ENCODE data around the gene FBN1.
A peak's percentile ranks its signal among the peaks of the same experiment; 100 is the strongest.

The FBN1 gene

GRCh38 chr15:48592933-48593332, 52.6 kb downstream of the FBN1 start:
- H3K4me3 ChIP-seq (ENCODE audit: low read length): no peak overlapping the region
- DNase-seq (ENCODE audit: low read depth, low spot score): no peak

DNA sequence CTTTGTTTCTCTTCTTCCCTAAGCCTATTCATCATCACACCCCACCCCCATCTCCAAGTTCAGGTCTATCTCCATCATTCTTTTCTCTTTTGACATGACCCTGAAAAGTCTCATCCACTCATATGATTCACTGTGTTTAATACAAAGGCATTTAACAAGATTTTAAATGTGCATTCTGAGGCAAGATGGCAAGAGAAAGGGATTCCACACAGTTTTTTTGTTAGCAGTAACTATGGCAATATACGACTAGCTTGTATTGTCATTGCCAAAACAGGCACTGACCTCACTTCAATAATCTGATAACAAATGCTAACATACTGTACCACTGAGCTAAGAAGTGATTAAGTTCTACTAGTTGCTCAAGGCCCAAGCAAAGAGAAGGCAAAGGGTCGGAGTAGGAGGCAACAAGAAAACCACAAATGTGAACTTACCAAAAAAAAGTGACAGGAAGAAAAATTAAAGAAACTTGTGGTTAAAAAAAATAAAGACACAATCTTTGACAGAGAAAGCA, 53.2 kb downstream of the FBN1 start:
- H3K4me3 ChIP-seq (ENCODE audit: low read length): no peak overlapping the region
- peak; percentile 63 for DNase-seq (ENCODE audit: low read depth, low spot score)

DNA sequence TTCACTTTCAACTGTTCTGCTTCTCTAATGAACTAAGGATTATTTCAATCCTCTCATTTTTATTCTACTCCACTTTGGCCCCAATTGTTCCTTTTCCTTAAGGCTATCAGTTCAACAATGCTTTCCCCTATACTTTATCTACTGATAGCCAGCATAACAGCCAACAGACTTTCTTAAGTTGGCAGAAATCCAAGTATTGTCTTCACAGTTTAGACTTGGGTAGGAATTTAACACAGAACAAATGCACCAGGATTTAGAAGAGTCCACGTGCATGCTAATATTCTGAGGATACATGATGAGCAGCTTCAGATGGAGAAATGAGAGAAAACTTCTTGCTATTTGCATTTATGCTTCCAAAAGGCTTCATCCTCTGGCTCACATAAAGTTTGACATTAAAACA, 54.8 kb downstream of the FBN1 start:
- no peak for DNase-seq (ENCODE audit: low read depth, low spot score)
- H3K4me3 ChIP-seq (ENCODE audit: low read length): no peak overlapping the region

DNA sequence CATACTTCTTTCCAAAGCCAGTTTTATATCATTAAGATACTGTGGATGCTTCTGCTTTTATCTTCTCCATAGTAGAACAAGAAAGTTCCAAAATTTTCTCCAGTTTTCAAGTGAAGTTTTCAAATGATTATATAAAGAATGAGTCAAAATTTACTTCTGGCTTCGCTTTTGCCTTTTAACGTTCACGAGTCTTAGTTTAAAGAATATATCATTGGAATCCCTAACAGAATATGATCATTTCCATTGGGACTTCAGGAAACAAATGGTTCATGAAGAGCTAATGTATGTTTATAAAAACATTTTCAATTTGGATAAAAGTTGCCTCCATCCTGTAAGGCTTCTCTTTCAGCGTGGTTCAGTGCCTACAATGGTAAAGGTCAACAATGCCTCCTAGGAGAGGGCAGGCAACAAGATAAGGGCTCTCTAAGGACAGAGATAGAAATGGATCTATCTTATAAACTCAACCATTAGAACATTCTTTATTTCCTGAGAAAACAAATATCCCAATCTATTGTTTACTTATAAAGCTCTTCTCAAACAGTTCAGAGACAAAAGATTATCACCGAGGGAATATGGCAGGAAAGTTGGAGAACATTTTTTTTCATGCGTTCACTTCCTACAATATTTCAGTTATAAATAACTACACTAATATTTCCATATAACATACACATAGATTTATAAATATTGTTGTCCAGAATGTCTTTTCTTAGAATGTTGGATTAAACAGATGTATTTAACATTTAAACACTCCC, 60.5 kb downstream of the FBN1 start:
- H3K4me3 ChIP-seq (ENCODE audit: low read length): no peak overlapping the region
- DNase-seq (ENCODE audit: low read depth, low spot score): no peak

DNA sequence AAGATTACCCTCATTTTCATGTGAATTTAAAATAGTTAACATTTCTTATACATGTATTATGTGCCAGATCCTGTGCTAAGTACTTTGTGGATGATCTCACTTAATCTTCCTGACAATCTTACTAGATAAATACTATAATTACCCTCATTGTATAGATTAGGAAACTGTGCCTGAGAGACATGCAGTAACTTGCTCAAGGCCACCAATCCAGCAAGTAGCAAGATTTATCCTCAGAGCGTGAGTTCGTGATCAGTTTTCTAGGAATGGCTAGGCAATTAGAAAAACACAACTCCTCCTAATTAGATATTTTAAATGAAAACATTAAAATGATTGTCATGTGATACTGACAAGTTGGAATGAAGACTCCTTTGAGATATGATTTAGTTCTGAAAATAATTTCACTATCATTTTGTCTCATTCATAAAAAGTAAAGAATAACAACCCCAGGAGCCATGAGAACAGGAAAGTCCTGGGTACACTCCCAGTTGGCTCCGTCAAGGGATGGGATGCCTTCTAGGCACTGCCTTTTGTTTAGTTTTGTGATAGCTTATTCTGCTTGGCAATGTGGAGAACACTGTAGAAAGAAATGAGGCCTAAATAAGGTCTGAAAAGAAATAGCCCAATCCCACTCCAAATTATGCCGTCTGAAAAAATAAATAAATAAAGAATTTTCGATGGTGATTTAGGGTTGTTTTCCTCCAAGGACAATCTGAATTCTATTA, 61.3 kb downstream of the FBN1 start:
- H3K4me3 ChIP-seq (ENCODE audit: low read length): no peak overlapping the region
- DNase-seq (ENCODE audit: low read depth, low spot score): no peak

DNA sequence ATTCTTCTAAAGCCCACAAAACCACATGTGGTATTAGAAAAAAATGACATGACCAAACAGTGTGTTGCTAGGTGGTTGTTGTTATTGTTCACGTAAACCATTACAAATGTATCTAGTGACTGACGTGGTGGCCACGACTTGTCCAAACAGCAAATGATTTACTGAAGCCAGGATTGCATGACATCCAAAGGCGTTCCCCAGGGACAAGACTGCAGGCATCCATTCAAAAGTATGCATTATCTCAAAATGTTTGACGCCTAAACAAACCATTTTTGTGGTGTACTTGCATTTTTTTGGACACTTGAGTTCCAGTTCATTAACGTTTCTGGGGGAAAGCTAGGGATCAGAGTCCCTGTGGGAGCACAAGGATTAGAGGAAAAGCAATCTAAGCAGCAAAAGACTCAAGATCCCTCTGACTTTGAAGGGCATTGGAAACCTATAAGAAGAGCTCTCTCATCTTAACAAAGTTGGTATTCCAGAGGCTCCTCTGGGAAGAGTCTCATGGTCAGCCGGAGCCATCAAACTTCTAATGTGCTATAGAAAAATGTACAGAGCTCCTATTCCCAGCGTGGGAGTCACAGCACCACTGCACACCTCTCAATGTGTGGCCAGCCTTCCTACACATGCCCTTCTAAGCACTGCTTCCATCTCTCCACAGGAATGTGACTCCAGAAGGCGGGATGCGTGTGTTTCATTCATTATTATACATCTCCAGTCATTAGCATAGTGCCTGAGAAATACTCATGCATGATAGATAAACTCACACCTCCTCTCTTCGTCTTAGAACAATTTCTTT, 62.9 kb downstream of the FBN1 start:
- H3K4me3 ChIP-seq (ENCODE audit: low read length): no peak overlapping the region
- DNase-seq (ENCODE audit: low read depth, low spot score): no peak

DNA sequence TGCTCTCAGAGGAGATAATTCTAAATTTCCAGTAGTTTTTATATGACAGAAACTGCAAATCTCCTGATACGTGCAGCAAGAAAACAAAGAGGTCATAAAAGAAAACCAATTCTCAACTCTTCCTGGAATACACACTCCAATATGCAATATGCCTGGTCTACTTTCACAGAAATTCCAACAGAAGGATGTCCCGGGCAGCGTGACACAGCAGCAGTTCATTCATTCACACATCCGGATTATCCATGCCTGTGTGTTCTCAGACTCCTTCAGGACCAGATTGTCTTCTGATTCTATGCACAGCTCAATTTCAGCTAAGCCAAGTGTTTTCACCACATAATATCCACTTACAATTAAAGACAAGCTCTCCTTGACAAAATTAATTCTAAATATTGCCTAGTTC, 64.3 kb downstream of the FBN1 start:
- H3K4me3 ChIP-seq (ENCODE audit: low read length): no peak overlapping the region
- no peak for DNase-seq (ENCODE audit: low read depth, low spot score)

GRCh38 chr15:48580736-48581135, 64.8 kb downstream of the FBN1 start:
- no peak for DNase-seq (ENCODE audit: low read depth, low spot score)
- H3K4me3 ChIP-seq (ENCODE audit: low read length): no peak overlapping the region

DNA sequence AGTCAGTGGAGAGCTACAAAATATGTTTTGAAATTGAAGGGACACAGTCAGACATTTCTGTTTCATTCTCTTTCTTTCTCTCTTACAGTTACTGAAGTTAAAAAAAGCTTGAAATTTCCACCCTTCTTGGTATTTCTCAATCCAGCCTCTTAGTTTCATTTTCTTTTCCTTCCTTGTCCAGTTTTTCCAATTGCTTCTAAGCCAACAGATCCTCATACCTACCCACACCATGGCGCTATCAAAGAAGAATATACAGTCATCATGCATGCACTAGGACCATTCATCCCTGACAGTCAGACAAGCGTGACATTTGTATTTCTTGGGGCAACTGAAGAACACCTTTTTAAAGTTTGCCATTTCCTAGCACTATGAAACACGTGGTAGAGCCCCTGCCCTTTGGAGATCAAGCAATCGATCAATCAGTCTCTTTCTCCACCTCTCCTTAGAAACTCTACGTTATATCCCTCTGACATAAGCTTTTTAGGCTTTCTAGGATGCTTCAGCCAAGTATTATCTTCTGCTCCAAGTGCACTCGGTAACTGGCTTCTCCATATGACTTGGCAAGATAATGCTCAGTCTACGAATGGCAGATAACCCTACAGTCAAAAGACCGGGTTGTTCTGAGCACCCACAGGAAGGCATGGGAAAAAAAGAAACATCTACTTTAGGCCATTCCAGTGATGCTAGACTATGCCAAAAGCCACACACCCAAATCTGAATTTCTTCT, 65.4 kb downstream of the FBN1 start:
- no peak for DNase-seq (ENCODE audit: low read depth, low spot score)
- H3K4me3 ChIP-seq (ENCODE audit: low read length): no peak overlapping the region

DNA sequence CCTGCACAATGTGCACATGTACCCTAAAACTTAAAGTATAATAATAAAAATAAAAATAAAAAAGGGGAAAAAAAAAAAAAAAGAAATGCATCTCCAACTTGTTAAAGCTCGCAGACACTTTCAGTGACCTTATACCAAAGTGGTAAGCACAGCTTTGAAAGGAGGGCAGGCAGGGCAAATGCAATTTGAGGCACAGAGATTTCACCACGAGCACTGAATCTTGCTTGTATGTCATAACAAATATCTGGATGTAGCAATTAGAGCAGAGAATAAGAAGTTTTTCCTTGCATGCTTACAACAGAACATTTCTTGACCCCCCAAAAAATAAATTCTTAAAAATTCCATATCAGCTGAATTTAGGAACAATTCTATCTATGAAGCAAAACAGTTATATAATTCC, 66.5 kb downstream of the FBN1 start:
- H3K4me3 ChIP-seq (ENCODE audit: low read length): no peak overlapping the region
- DNase-seq (ENCODE audit: low read depth, low spot score): no peak

GRCh38 chr15:48577469-48577868, 68.0 kb downstream of the FBN1 start:
- H3K4me3 ChIP-seq (ENCODE audit: low read length): no peak overlapping the region
- no peak for DNase-seq (ENCODE audit: low read depth, low spot score)

DNA sequence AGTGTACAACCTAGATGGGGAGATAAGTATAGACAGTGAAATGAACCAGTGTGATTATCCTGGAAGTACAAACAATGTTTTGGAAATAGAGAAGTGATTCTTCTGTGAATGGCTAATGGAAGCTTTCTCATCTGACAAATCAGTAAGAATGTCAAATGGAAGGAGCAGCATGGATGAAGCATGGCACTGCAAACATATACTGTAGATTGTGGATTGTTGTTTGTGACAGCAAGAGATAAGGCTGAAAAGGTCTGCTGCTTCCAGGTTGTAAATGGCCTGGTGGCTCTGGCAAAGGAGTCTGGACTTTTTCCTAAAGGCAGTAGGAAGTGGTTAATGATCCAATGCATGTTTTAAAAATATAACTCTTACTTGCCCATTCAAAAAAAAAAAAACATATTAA, 71.3 kb downstream of the FBN1 start:
- H3K4me3 ChIP-seq (ENCODE audit: low read length): no peak overlapping the region
- no peak for DNase-seq (ENCODE audit: low read depth, low spot score)

- no peak overlapping the region for H3K4me3 ChIP-seq (ENCODE audit: low read length)
- no peak for DNase-seq (ENCODE audit: low read depth, low spot score)
Measured at GRCh38 chr15:48573780-48574179, 71.7 kb downstream of the FBN1 start.

DNA sequence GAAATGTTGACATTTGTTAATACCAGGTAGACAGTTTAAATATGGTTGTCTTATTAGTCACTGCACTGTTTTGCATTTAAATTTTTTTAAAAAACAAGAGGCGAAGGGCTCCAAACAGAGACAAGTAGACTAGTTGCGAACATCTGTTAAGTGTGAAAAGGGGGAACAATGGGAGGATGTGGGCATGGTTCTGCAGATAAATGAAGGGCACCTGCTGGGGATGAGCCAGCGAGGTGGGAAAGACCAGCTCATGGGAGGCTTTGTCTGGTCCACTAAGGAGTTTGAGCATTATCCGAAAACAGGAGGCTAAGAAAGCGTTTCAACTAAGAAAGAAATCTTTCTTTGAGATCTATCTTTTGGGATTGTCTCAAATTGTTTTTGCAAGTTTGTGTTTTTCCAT, 72.7 kb downstream of the FBN1 start:
- H3K4me3 ChIP-seq (ENCODE audit: low read length): no peak overlapping the region
- DNase-seq (ENCODE audit: low read depth, low spot score): no peak

DNA sequence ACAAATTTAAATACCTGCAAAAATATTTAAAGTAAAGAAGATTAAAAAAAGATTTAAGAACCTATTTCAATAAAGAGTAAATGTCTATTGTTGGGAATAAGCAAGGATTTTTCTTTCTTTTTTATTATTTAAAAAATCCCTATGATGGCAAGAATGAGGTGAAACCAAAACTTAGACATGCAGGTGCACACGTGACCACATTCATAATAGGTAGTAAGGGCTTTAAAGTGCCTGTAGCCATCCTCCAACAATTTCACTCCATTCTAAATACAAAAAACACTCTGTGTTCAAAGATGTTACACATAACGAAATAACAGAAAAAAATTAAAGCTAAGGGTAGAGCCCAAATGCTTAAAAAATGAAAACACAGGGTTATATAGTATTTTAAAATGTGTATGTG, 74.0 kb downstream of the FBN1 start:
- no peak for DNase-seq (ENCODE audit: low read depth, low spot score)
- H3K4me3 ChIP-seq (ENCODE audit: low read length): no peak overlapping the region

- H3K4me3 ChIP-seq (ENCODE audit: low read length): no peak overlapping the region
- DNase-seq (ENCODE audit: low read depth, low spot score): no peak
Measured at GRCh38 chr15:48570822-48571221, 74.7 kb downstream of the FBN1 start.

DNA sequence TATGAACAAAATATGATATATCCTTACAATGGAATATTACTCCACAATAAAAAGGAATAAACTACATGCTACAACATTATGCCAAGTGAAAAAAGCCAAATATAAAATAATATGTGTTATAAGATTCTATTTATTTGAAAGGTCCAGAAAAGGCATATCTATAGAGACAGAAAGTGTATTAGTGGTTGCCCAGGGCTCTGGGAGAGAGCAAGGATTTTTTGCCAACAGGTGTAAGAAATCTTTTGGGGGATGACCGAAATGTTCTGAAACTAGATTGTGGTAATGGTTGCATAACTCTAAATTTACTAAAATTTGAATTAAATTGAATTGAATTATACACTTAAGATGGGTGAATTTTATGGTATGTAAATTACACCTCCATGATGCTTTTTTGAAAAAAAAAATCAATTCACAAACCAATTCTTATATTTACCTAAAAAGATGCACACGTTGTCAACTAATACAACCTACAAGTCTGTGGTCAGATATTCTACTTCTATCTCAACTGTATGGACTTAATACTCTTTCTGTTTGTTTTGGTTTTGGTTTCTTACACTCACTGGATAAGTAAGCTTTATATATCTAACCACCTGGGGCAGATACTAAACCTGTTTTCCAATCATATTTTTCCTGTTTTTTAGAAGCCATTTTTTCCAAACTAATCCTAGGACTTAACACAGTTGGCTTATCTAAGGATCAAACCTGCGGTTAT, 75.8 kb downstream of the FBN1 start:
- DNase-seq (ENCODE audit: low read depth, low spot score): no peak
- no peak overlapping the region for H3K4me3 ChIP-seq (ENCODE audit: low read length)

DNA sequence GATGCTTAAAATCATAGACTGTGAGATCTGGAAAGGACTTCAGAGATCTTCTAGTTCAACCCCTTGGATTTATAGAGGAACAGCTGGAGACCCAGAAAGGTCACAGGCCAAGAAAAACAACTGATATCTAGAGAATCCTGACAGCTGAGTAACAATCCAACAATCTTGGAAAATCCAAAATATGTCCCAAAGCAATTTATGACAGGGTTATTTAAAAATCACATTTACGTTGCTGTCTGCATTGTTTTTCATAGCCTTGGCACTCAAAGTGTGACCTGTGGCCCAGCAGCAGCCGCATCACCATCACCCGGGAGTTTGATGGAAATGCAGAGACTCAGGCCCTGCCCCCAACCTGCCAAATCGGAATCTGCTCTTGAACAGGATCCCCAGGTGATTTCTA, 78.8 kb downstream of the FBN1 start:
- no peak overlapping the region for H3K4me3 ChIP-seq (ENCODE audit: low read length)
- DNase-seq (ENCODE audit: low read depth, low spot score): no peak
